Keratinocyte (primary cell): Measurements from ENCODE around the gene FANCF.

Experiments
- CTCF ChIP-seq, 3 experiments: IDR thresholded peaks in 1 of 3; conservative IDR thresholded peaks in 1 of 3; optimal IDR thresholded peaks in 1 of 3; 2 replicates in 2 of 3; 3 replicates in 1 of 3; pipeline versions ENCODE3 to v1.5.1; 2011; ENCODE audit warnings: low read length in 3 of 3, mild to moderate bottlenecking in 3 of 3, moderate library complexity in 2 of 3, control low read depth in 1 of 3, inconsistent platforms in 1 of 3; ENCODE audit not compliant: insufficient read depth in 2 of 3; ENCODE audit errors: extremely low read depth in 1 of 3
- EZH2 ChIP-seq: IDR thresholded peaks from one replicate; pipeline ENCODE4 v1.6.1; 2012; ENCODE audit warnings: inconsistent platforms, mild to moderate bottlenecking, low read length, moderate library complexity

- TF ChIP-seq EZH2 = no peak
- no peak for TF ChIP-seq CTCF (optimal IDR thresholded peaks at IDR 0.05 in 1 of 3, IDR thresholded peaks at IDR 0.05 in 1 of 3, conservative IDR thresholded peaks at IDR 0.05 in 1 of 3; ENCODE audit: extremely low read depth in 1 of 3, insufficient read depth in 2 of 3, low read length in 3 of 3)
These were observed 26.2 kb downstream of the FANCF start for GRCh38 chr11:22599458-22599857.
